ENCODE data around the gene NLGN1.

NLGN1 gene

GRCh38 chr3:173584838-173585831, 187.6 kb downstream of the NLGN1 start:
- peak; percentile 94 for ATAC-seq
- TF ChIP-seq GLIS3 (CRISPR knock-in tag; IDR thresholded peaks at IDR 0.05), result no peak
- no peak for TF ChIP-seq ISL1 (CRISPR knock-in tag; IDR thresholded peaks at IDR 0.05)
- no peak for TF ChIP-seq ZC3H10 (CRISPR knock-in tag; IDR thresholded peaks at IDR 0.05)
- no peak for TF ChIP-seq BACH2 (CRISPR knock-in tag; IDR thresholded peaks at IDR 0.05; ENCODE audit: borderline replicate concordance)
- TF ChIP-seq ZFP3 (CRISPR knock-in tag; IDR thresholded peaks at IDR 0.05), result no peak
- no peak for TF ChIP-seq SNAI2 (CRISPR knock-in tag; IDR thresholded peaks at IDR 0.05)
- no peak for TF ChIP-seq PPARA (CRISPR knock-in tag; IDR thresholded peaks at IDR 0.05; ENCODE audit: borderline replicate concordance)
- TF ChIP-seq ZFP30 (CRISPR knock-in tag; IDR thresholded peaks at IDR 0.05), result no peak
- no peak for TF ChIP-seq ZNF8 (CRISPR knock-in tag; IDR thresholded peaks at IDR 0.05)
- no peak for TF ChIP-seq CREB5 (CRISPR knock-in tag; IDR thresholded peaks at IDR 0.05; ENCODE audit: low read depth)
- no peak for TF ChIP-seq ZNF565 (CRISPR knock-in tag; conservative IDR thresholded peaks at IDR 0.05; ENCODE audit: low read depth)
- no peak for TF ChIP-seq POU6F1 (CRISPR knock-in tag; IDR thresholded peaks at IDR 0.05; ENCODE audit: borderline replicate concordance, low read depth)
- TF ChIP-seq CSDC2 (CRISPR knock-in tag; IDR thresholded peaks at IDR 0.05), result no peak
- TF ChIP-seq CSRNP3 (CRISPR knock-in tag; IDR thresholded peaks at IDR 0.05), result no peak
- no peak for TF ChIP-seq RARB (CRISPR knock-in tag; IDR thresholded peaks at IDR 0.05)
- TF ChIP-seq TOX (CRISPR knock-in tag; IDR thresholded peaks at IDR 0.05; ENCODE audit: borderline replicate concordance), result no peak
- TF ChIP-seq TCF4 (CRISPR knock-in tag; IDR thresholded peaks at IDR 0.05; ENCODE audit: borderline replicate concordance), result no peak
- TF ChIP-seq ARNTL (CRISPR knock-in tag; IDR thresholded peaks at IDR 0.05; ENCODE audit: borderline replicate concordance, low read depth), result no peak
- no peak for TF ChIP-seq OSR1 (CRISPR knock-in tag; IDR thresholded peaks at IDR 0.05)
- no peak for TF ChIP-seq PATZ1 (CRISPR knock-in tag; IDR thresholded peaks at IDR 0.05; ENCODE audit: borderline replicate concordance)

- ATAC-seq, result peak; percentile 27; the same call in 1 of the 3 replicates
- no peak for TF ChIP-seq OSR1 (CRISPR knock-in tag; IDR thresholded peaks at IDR 0.05)
- TF ChIP-seq ISL1 (CRISPR knock-in tag; IDR thresholded peaks at IDR 0.05), result no peak
- TF ChIP-seq BACH2 (CRISPR knock-in tag; IDR thresholded peaks at IDR 0.05; ENCODE audit: borderline replicate concordance), result no peak
- no peak for TF ChIP-seq ZFP3 (CRISPR knock-in tag; IDR thresholded peaks at IDR 0.05)
Observed at GRCh38 chr3:173586166-173586565, 188.6 kb downstream of the NLGN1 start.

GRCh38 chr3:173587055-173587454, 189.5 kb downstream of the NLGN1 start:
- no peak for ATAC-seq
- no peak for TF ChIP-seq TSHZ2 (CRISPR knock-in tag; IDR thresholded peaks at IDR 0.05)
- TF ChIP-seq OSR1 (CRISPR knock-in tag; IDR thresholded peaks at IDR 0.05), result no peak
- no peak for TF ChIP-seq RARB (CRISPR knock-in tag; IDR thresholded peaks at IDR 0.05)
- no peak for TF ChIP-seq BACH2 (CRISPR knock-in tag; IDR thresholded peaks at IDR 0.05; ENCODE audit: borderline replicate concordance)
- TF ChIP-seq CSDC2 (CRISPR knock-in tag; IDR thresholded peaks at IDR 0.05), result no peak
- no peak for TF ChIP-seq ZNF565 (CRISPR knock-in tag; conservative IDR thresholded peaks at IDR 0.05; ENCODE audit: low read depth)
- no peak for TF ChIP-seq CREB5 (CRISPR knock-in tag; IDR thresholded peaks at IDR 0.05; ENCODE audit: low read depth)
- no peak for TF ChIP-seq TOX (CRISPR knock-in tag; IDR thresholded peaks at IDR 0.05; ENCODE audit: borderline replicate concordance)
- no peak for TF ChIP-seq ZNF8 (CRISPR knock-in tag; IDR thresholded peaks at IDR 0.05)
- TF ChIP-seq ZNF70 (CRISPR knock-in tag; IDR thresholded peaks at IDR 0.05), result no peak
- TF ChIP-seq ZC3H10 (CRISPR knock-in tag; IDR thresholded peaks at IDR 0.05), result no peak
- TF ChIP-seq SNAI2 (CRISPR knock-in tag; IDR thresholded peaks at IDR 0.05), result no peak
- no peak for TF ChIP-seq GLIS3 (CRISPR knock-in tag; IDR thresholded peaks at IDR 0.05)
- no peak for TF ChIP-seq POU6F1 (CRISPR knock-in tag; IDR thresholded peaks at IDR 0.05; ENCODE audit: borderline replicate concordance, low read depth)
- TF ChIP-seq PPARA (CRISPR knock-in tag; IDR thresholded peaks at IDR 0.05; ENCODE audit: borderline replicate concordance), result no peak

Measured in SK-N-SH treated with all-trans-retinoic acid at 6 μM for 48 hours (cell line).